Osteocyte (in vitro differentiated cells): ENCODE data around the gene PRKCI. TPM values are rescaled to one million over a fixed set of nuclear protein-coding genes. Genes with fewer than 3 reads are reported as not detected.

Source experiments
- DNase-seq: peaks from one replicate; pipeline ENCODE4 v3.0.0; 2021; ENCODE audit warnings: mixed read lengths; ENCODE audit not compliant: unreplicated experiment; ENCODE audit errors: extremely low spot score
- H3K27ac Mint-ChIP-seq: one replicate; pipeline ENCODE4 v1.8.0; 2021; ENCODE audit warnings: mild to moderate bottlenecking, mixed read lengths; ENCODE audit not compliant: unreplicated experiment
- H3K27me3 Mint-ChIP-seq: one replicate; pipeline ENCODE4 v1.8.0; 2021; ENCODE audit warnings: mixed read lengths; ENCODE audit not compliant: unreplicated experiment
- H3K36me3 Mint-ChIP-seq: one replicate; pipeline ENCODE4 v1.8.0; 2021; ENCODE audit warnings: mixed read lengths; ENCODE audit not compliant: unreplicated experiment
- H3K4me1 Mint-ChIP-seq: one replicate; pipeline ENCODE4 v1.8.0; 2021; ENCODE audit warnings: mixed read lengths; ENCODE audit not compliant: unreplicated experiment
- H3K4me3 Mint-ChIP-seq: one replicate; pipeline ENCODE4 v1.8.0; 2021; ENCODE audit warnings: mild to moderate bottlenecking, moderate library complexity, mixed read lengths; ENCODE audit not compliant: unreplicated experiment
- H3K9me3 Mint-ChIP-seq: one replicate; pipeline ENCODE4 v1.8.0; 2021; ENCODE audit warnings: mixed read lengths; ENCODE audit not compliant: unreplicated experiment
- CTCF ChIP-seq: fragments of 200-600 bp; sonication (generic); IDR thresholded peaks from 2 replicates; pipeline ENCODE4 v1.5.0; 2021; ENCODE audit warnings: antibody characterized with exemption, mild to moderate bottlenecking, moderate library complexity
- total RNA-seq: library from RNA; stranded (reverse); gene quantifications from 2 replicates; pipeline ENCODE4 v1.2.1, GENCODE V29; 2021

PRKCI gene
- total RNA-seq, 1 donor from 2014 or later = 48.0 TPM

- no peaks in the 10 kb centered on the region for H3K27me3 Mint-ChIP-seq
- H3K27ac Mint-ChIP-seq = no peak overlapping the region
- H3K36me3 Mint-ChIP-seq = peaks cover 23% of the 10 kb centered on the region
- H3K4me1 Mint-ChIP-seq = peaks cover 1% of the 10 kb centered on the region
- H3K9me3 Mint-ChIP-seq = no peaks in the 10 kb centered on the region
- H3K4me3 Mint-ChIP-seq = no peak overlapping the region
- no peak for DNase-seq
- TF ChIP-seq CTCF = no peak
Measured at GRCh38 chr3:170240142-170240541, 17.9 kb downstream of the PRKCI start.

- Mint-ChIP-seq H3K4me3 (no peak overlapping the region), H3K27ac (no peak overlapping the region), H3K36me3 (peaks cover 28% of the 10 kb centered on the region), H3K27me3 (no peaks in the 10 kb centered on the region), H3K4me1 (no peaks in the 10 kb centered on the region), H3K9me3 (no peaks in the 10 kb centered on the region)
- no peak for TF ChIP-seq CTCF
- DNase-seq = no peak
Measured at GRCh38 chr3:170240671-170241070, 18.4 kb downstream of the PRKCI start.

GRCh38 chr3:170244576-170244975 lies 22.4 kb downstream of the PRKCI start:
- no peak for TF ChIP-seq CTCF
- DNase-seq = no peak
- H3K4me3 Mint-ChIP-seq = no peak overlapping the region
- peaks cover 22% of the 10 kb centered on the region for H3K36me3 Mint-ChIP-seq
- no peaks in the 10 kb centered on the region for H3K27me3 Mint-ChIP-seq
- H3K27ac Mint-ChIP-seq = no peak overlapping the region
- H3K9me3 Mint-ChIP-seq = no peaks in the 10 kb centered on the region
- H3K4me1 Mint-ChIP-seq = no peaks in the 10 kb centered on the region

GRCh38 chr3:170247875-170248274 lies 25.7 kb downstream of the PRKCI start:
- Mint-ChIP-seq H3K27me3 (no peaks in the 10 kb centered on the region), H3K9me3 (no peaks in the 10 kb centered on the region), H3K4me1 (no peaks in the 10 kb centered on the region), H3K36me3 (peaks cover 21% of the 10 kb centered on the region), H3K27ac (no peak overlapping the region), H3K4me3 (no peak overlapping the region)
- no peak for TF ChIP-seq CTCF
- no peak for DNase-seq

GRCh38 chr3:170256597-170256996 lies 34.4 kb downstream of the PRKCI start:
- Mint-ChIP-seq H3K4me3 (no peak overlapping the region), H3K36me3 (peaks cover 24% of the 10 kb centered on the region), H3K9me3 (peaks cover 8% of the 10 kb centered on the region), H3K27me3 (no peaks in the 10 kb centered on the region), H3K4me1 (no peaks in the 10 kb centered on the region), H3K27ac (no peak overlapping the region)
- no peak for DNase-seq
- TF ChIP-seq CTCF = no peak
